Activated T-helper 1 cell treated with Interleukin-2 at 50 U/mL for 16 hours (primary cell): ENCODE measurements around the gene ALDH4A1.

Source experiments
- DNase-seq: peaks from one replicate; pipeline ENCODE4 v3.0.0-alpha.2; 2020; ENCODE audit warnings: low read depth

ALDH4A1 gene

DNA sequence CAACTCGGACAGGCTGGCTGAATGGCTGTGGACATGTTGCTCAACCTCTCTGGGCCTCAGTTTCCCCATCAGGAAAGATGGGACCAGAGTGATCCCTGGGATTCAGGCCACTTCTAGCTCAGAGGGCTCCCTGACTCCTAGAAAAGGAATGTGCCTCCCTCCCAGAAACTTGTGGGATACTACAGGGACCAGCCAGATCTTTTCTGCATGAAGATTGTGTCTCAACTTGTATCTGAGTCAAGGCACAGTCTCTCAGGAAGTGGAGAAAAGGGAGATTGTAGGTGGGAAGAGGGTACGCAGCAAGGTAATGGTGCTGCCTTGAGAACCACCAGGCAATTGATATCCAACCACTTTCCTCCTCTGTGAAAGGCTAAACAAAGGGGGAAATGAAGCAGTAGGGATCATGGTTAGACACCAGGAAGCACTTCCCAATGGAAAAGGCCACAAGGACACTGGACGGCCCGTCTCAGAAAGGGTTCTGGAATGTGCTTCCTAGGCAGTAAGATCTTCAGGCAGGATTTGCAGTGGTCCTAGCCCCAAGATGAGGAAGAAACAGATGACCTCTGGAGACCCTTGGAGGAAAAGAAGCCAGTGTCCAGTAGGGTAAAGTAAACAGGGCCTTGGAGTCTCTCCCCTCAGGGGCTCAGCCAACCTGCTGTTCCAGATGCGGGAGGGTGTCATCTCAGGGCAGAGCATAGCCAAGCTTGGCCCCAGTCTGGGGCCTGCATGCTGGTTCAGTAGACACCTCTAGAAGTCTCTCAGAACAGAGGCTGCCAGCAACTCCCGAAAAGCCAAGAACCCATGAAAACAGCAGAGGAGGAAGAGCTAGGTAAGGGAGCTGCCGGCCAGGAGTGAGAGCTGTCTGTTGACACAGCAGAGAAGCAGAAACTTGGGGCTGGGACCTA lies 37.3 kb upstream of the ALDH4A1 start:
- no peak for DNase-seq

DNA sequence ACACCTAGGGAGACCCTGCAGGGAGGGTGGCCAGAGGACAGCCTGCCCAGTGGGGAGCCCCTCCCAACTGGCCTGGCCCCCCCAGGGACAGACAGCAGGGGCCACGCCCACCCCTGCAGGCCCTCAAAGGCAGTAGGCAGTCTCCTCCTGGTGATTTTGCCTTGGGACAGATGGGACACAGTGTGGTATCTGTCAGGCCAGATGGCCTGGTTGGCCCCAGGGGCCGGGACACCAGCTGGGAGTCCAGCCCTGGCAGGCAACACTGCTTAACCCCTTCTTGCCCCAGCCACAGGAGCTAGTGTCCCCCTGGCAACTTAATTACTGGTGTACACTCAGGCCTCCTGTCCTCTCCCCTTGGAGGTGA lies 36.3 kb upstream of the ALDH4A1 start:
- DNase-seq = no peak

DNA sequence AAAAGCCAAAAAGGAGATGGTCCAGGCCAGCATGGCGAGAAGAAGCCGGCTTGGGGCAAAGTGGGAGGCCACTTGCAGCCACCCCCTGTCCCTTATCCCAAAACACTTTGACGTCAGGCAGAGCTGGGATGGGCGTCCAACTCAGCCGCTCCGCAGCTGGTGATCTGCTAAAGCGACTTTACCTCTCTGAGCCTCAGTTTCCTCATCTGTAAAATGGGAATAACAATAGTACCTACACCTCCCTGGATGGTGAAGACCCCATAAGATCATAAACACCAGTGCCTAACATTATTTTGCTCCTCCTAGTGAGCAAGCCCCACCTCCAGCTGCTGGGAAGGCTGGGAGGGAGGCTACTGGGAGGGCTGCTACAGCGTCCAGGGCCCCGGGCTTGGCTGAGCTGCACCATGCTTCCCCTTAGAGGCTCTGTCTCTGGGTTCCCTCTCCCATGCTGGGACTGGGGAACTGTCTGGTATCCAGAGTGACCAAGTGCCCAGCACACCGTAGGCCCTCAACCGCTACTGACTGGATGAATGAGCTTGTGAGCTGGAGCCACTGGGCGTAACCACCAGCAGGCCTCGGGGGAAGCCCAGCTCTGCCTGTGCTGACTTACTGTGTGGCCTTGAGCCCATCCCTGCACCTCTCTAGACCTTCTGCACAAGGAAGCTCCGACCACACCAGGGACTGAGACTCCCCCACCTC lies 35.8 kb upstream of the ALDH4A1 start:
- no peak for DNase-seq

- no peak for DNase-seq
Observed at GRCh38 chr1:18937539-18937938, 35.2 kb upstream of the ALDH4A1 start.

GRCh38 chr1:18936814-18937481 lies 34.6 kb upstream of the ALDH4A1 start:
- DNase-seq = no peak

DNA sequence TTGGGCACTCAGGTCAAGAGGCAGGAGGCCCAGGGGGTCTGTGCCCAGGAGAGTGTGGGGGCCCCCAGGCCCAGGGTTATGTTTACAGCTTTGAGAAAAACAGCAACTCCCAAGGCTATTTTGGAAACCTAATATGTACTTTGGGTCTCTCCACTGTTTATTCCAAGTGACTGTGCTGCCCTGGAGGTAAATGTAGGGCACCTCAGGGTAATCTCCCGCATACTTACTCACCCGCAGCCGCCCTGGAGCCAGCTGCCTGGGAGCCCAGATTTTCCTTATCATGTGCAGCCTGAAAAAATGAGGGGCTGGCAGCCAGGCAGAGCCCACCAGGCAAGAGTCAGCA lies 34.1 kb upstream of the ALDH4A1 start:
- DNase-seq = no peak

GRCh38 chr1:18934205-18935000 lies 32.0 kb upstream of the ALDH4A1 start:
- DNase-seq = no peak

DNA sequence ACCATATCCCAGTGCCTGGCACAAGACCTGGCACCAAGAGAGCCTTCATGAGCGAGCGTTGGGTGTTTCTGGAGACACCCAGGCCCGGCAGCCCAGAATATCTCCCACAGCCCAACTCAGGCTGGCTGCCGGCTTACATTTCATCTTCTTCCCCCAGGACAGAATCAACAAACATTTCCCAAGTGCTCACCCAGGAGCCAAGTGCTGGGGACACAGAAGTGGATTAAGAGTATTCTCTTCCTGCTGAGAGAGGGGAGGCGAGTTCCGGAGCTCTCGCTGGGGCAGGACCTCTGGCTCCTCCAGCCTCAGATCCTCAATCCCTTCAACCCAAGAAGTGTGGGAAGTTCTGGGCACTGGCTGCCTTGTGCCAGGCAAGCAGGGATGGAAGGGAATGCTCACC lies 30.5 kb upstream of the ALDH4A1 start:
- no peak for DNase-seq

DNA sequence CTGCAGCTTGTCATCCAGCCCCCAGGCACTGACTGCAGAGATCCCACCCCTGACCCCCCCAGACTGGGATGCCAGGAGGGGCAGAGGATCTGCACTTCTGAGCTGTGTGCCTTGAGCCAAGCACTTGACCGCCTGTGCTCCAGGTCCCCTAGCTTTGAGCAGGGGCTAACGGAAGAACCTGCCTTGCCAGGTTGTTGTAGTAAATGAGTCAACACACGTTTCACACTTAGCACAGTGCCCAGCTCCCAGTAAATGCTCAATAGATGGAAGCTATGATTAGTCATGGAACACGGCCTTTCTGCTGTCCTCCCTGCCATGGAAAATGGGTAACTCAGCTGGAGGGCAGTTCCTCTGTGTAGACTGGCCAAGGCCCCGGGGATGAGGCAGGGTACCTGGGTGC lies 30.0 kb upstream of the ALDH4A1 start:
- no peak for DNase-seq

DNA sequence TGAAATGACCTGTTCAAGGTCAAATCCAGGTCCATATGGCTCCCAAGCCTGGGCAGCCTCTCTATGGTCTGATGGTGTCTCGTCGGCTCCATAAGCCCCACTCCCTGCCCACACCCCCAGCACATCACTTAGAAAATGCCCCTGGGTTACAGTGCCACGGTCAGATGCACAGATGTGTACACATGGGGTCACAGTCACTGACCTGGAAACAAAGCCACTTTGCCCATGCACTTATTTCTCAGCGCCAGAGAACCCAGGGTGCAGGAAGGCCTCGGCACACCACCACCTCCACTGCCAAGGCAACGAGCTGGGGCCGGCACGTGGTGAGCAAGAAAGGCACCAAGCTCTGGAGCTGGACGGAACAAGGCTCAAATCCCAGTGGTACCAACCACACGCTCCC lies 29.4 kb upstream of the ALDH4A1 start:
- no peak for DNase-seq

- DNase-seq = no peak
Observed at GRCh38 chr1:18929686-18930085, 27.3 kb upstream of the ALDH4A1 start.

DNA sequence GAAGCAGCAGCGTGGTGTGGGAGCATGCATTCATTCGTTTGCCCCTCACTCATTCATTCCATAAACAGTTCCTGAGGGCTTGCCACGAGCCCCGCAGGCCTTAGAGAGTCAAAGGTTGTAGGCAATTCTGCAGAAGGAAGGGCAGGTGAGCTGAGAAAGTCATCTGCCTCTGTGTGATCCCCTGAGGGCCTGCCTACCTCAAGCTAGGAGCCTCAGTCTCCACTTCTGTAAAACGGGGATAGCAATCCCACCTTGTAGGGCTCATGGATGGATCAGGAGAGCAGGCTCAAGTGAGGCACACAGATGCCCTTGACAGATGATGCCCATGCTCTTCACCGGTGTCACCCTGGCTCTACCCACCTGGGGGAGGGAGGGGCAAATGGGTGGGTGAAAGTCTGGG lies 26.6 kb upstream of the ALDH4A1 start:
- no peak for DNase-seq

- DNase-seq = no peak
Observed at GRCh38 chr1:18928406-18928805, 26.1 kb upstream of the ALDH4A1 start.

GRCh38 chr1:18927654-18928272 lies 25.4 kb upstream of the ALDH4A1 start:
- no peak for DNase-seq

GRCh38 chr1:18927082-18927653 lies 24.8 kb upstream of the ALDH4A1 start:
- DNase-seq = peak; percentile 18

DNA sequence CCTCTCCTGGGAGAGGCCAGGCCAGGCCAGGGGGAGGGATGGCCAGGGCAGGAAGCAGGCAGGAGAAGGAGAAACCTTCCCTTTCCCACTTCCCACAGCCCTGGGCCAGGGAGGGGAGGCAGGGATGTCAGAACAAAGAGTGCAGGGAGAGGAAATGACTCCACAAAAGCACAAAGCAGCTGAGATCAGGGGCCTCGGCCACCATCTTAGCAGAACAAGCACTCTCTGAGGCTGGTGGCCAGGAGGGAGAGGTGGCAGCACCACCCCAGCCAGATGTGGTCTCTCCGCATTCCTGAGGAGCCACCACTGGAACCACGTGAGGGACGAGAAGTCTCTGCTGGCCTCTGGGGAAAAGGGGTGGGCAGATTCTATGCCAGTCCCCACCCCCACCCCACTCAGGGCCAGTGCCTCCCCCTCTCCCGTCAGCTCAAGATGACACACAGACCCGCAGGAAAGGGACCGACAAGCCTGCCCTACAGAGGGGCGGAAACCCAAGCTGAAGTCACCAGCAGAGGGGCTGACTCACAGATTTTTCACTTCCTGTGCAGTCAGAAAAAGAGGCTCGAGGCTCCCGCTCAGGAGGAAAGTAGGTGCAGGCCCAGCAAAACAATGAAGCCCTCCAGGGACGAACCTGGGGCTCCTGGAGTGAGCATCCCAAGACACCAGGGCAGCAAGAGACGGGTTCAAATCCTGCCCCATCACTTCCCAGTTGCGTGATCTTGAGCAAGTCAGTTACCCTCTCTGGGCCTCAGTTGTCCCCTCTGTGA lies 24.1 kb upstream of the ALDH4A1 start:
- DNase-seq = peak; percentile 69

DNA sequence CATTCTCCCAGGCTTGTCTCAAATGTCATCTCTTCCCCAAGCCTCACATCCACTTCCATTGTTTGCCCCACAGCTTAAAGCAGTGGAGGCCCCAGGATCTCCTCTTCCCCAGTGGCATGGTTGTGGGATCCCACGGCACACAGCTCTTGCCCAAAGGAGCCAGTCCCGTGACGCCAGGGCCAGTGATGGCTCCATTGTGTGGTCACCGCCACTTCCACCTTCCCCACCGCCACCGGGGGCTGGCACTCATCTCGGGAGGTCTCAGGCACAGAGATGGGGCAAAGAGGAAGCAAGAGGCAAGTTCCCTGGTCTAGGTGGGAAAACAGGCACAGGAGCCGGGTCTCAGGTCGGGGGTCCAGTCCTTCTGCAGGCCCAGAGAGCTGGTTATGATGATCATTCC lies 22.9 kb upstream of the ALDH4A1 start:
- no peak for DNase-seq

- DNase-seq = no peak
Observed at GRCh38 chr1:18924221-18924691, 21.9 kb upstream of the ALDH4A1 start.

GRCh38 chr1:18923756-18924211 lies 21.4 kb upstream of the ALDH4A1 start:
- DNase-seq = no peak
